ENCODE data around the gene ABLIM2. TPM values are rescaled to one million over a fixed set of nuclear protein-coding genes. Genes with fewer than 3 reads are reported as not detected.
A peak's percentile ranks its signal among the peaks of the same experiment; 100 is the strongest.

ABLIM2 gene
- polyA plus RNA-seq, 2 of the 4 experiments (the other 2 are of a cell fraction) = 0.21 to 0.40 TPM

GRCh38 chr4:8016527-8016926 is 142.1 kb downstream of the ABLIM2 start:
- DNase-seq (ENCODE audit: low read depth in 1 of 2, low spot score in 1 of 2) (no peak), ATAC-seq (no peak), FAIRE-seq (no peak)
- no peak overlapping the region for H3K4me2 ChIP-seq
- no peak overlapping the region for H3K4me3 ChIP-seq
- no peak overlapping the region for H3K27ac ChIP-seq
- TF ChIP-seq JUNB (IDR thresholded peaks at IDR 0.05) = no peak
- no peaks in the 10 kb centered on the region for H3K9me3 ChIP-seq
- POLR2A ChIA-PET = no interaction called here
- H3K4me1 ChIP-seq = no peaks in the 10 kb centered on the region
- 77% methylated on average over 12 of the region's 12 CpGs for WGBS (ENCODE audit: missing lambda C conversion rate)
- CTCF ChIA-PET = interaction anchor here (0.7 to 1.7 kb wide), 5 partner anchors 9 to 206 kb away, joined by 4 to 5 read pairs (median 5); no protein-coding TSS in a partner anchor

- no peaks in the 10 kb centered on the region for H3K9me3 ChIP-seq
- no peak for FAIRE-seq
- WGBS (ENCODE audit: missing lambda C conversion rate) = 0% methylated on average over 4 of the region's 4 CpGs
- CTCF ChIA-PET = interaction anchor here (0.6 to 1.7 kb wide), 6 partner anchors 8 to 1063 kb away, joined by 3 to 5 read pairs (median 5); no protein-coding TSS in a partner anchor
- peak overlapping the region; percentile 60 for H3K4me2 ChIP-seq
- ATAC-seq = peak; percentile 75 to 84; a peak in 5 of 6 replicates
- TF ChIP-seq JUN (IDR thresholded peaks at IDR 0.05) (no peak), CHD4 (IDR thresholded peaks at IDR 0.05; ENCODE audit: borderline replicate concordance) (no peak), CTCF (IDR thresholded peaks at IDR 0.05) (peak; percentile 50), KDM5A (IDR thresholded peaks at IDR 0.05) (no peak), RAD21 (conservative IDR thresholded peaks at IDR 0.05 in 1 of 2, IDR thresholded peaks at IDR 0.05 in 1 of 2) (peak; percentile 50 to 60), ELK1 (IDR thresholded peaks at IDR 0.05; ENCODE audit: low read depth, low read length) (no peak), SMC3 (IDR thresholded peaks at IDR 0.05) (peak; percentile 48)
- POLR2A ChIA-PET = no interaction called here
- no peak overlapping the region for H3K4me3 ChIP-seq
- H3K4me1 ChIP-seq = no peaks in the 10 kb centered on the region
- peak overlapping the region in 1 of 2 experiments; percentile 78; a peak in 3 of 6 replicates for H3K27ac ChIP-seq
- DNase-seq (ENCODE audit: low read depth in 1 of 2, low spot score in 1 of 2) = peak; percentile 16 to 46
These were observed 143.1 kb downstream of the ABLIM2 start for GRCh38 chr4:8015512-8015911.

- CTCF ChIA-PET = interaction anchor here (1.3 to 1.7 kb wide), 2 partner anchors 27 to 142 kb away, joined by 3 to 4 read pairs; no protein-coding TSS in a partner anchor
- FAIRE-seq = no peak
These were observed 144.5 kb downstream of the ABLIM2 start for GRCh38 chr4:8013976-8014726.

More at GRCh38 chr4:8013976-8014726, 144.5 kb downstream of the ABLIM2 start:
- no peak for TF ChIP-seq HDAC2 (IDR thresholded peaks at IDR 0.05)
- no peak for TF ChIP-seq BCL3 (IDR thresholded peaks at IDR 0.05)
- TF ChIP-seq BHLHE40 (IDR thresholded peaks at IDR 0.05; ENCODE audit: low read depth, low read length) = no peak
- no peak for TF ChIP-seq HMGXB4 (CRISPR knock-in tag; IDR thresholded peaks at IDR 0.05; ENCODE audit: borderline replicate concordance)
- TF ChIP-seq MAZ (IDR thresholded peaks at IDR 0.05; ENCODE audit: borderline replicate concordance, low read depth, low read length) = no peak
- no peak for TF ChIP-seq HOXB5 (CRISPR knock-in tag; IDR thresholded peaks at IDR 0.05)
- TF ChIP-seq RARB (CRISPR knock-in tag; IDR thresholded peaks at IDR 0.05) = no peak
- no peak for TF ChIP-seq HES2 (IDR thresholded peaks at IDR 0.05)
- TF ChIP-seq ZSCAN20 (CRISPR knock-in tag; IDR thresholded peaks at IDR 0.05) = no peak
- no peak for TF ChIP-seq CBX8 (IDR thresholded peaks at IDR 0.05)
- no peak for TF ChIP-seq HOXA7 (CRISPR knock-in tag; IDR thresholded peaks at IDR 0.05)
- TF ChIP-seq CHD4 (IDR thresholded peaks at IDR 0.05; ENCODE audit: borderline replicate concordance) = no peak
- no peak for TF ChIP-seq GATA3 (IDR thresholded peaks at IDR 0.05; ENCODE audit: borderline replicate concordance)
- TF ChIP-seq E2F6 (IDR thresholded peaks at IDR 0.05; ENCODE audit: borderline replicate concordance, low read depth) = no peak
- no peak for ATAC-seq
- H3K27ac ChIP-seq = no peak overlapping the region
- H3K4me2 ChIP-seq = no peak overlapping the region
- WGBS (ENCODE audit: missing lambda C conversion rate) = 72% methylated on average over 10 of the region's 10 CpGs
- POLR2A ChIA-PET = no interaction called here
- H3K9me3 ChIP-seq = no peaks in the 10 kb centered on the region
- no peaks in the 10 kb centered on the region for H3K4me1 ChIP-seq
- H3K4me3 ChIP-seq = no peak overlapping the region
- no peak for DNase-seq (ENCODE audit: low read depth in 1 of 2, low spot score in 1 of 2)
